OCI-LY1 (cell line): ENCODE results near the gene VASP.

Experiments
- CTCF ChIP-seq: fragments of 200-600 bp; sonication (generic), shearing (Covaris generic); IDR thresholded peaks from 2 replicates; pipeline ENCODE4 v1.5.1; 2017; ENCODE audit warnings: mild to moderate bottlenecking, antibody characterized with exemption, low read length, moderate library complexity, mixed read lengths
- EZH2 ChIP-seq: fragments of 200-600 bp; sonication (generic), shearing (Covaris generic); IDR thresholded peaks from 2 replicates; pipeline ENCODE4 v1.8.0; 2017; ENCODE audit warnings: borderline replicate concordance, mixed run types, mild to moderate bottlenecking, antibody characterized with exemption, low read length, moderate library complexity, mixed read lengths

GRCh38 chr19:45515081-45515624, 7.9 kb downstream of the VASP start:
- TF ChIP-seq CTCF: no peak
- TF ChIP-seq EZH2: no peak
